BLaER1 (cell line): ENCODE data around the gene SYNE1.
A peak's percentile ranks its signal among the peaks of the same experiment; 100 is the strongest.

Experiments used
- H3K27ac ChIP-seq: shearing (Covaris generic); formaldehyde crosslinking; 2 replicates; pipeline ENCODE4 v1.8.1; 2022
- H3K27me3 ChIP-seq: shearing (Covaris generic); formaldehyde crosslinking; 2 replicates; pipeline ENCODE4 v1.8.1; 2022
- H3K36me3 ChIP-seq: shearing (Covaris generic); formaldehyde crosslinking; 2 replicates; pipeline ENCODE4 v1.8.1; 2022
- H3K4me1 ChIP-seq: shearing (Covaris generic); formaldehyde crosslinking; 2 replicates; pipeline ENCODE4 v1.8.1; 2022
- H3K4me2 ChIP-seq: shearing (Covaris generic); formaldehyde crosslinking; 2 replicates; pipeline ENCODE4 v1.8.1; 2022
- H3K4me3 ChIP-seq: shearing (Covaris generic); formaldehyde crosslinking; 2 replicates; pipeline ENCODE4 v1.8.1; 2022
- H3K9ac ChIP-seq: shearing (Covaris generic); formaldehyde crosslinking; 2 replicates; pipeline ENCODE4 v1.8.1; 2022
- H3K9me3 ChIP-seq: shearing (Covaris generic); formaldehyde crosslinking; 2 replicates; pipeline ENCODE4 v1.8.1; 2022
- H4K20me1 ChIP-seq: shearing (Covaris generic); formaldehyde crosslinking; 2 replicates; pipeline ENCODE4 v1.8.1; 2022
- Cebpa-rat ChIP-seq: shearing (Covaris generic); IDR thresholded peaks from 2 replicates; pipeline ENCODE4 v1.8.1; 2022

The SYNE1 gene

DNA sequence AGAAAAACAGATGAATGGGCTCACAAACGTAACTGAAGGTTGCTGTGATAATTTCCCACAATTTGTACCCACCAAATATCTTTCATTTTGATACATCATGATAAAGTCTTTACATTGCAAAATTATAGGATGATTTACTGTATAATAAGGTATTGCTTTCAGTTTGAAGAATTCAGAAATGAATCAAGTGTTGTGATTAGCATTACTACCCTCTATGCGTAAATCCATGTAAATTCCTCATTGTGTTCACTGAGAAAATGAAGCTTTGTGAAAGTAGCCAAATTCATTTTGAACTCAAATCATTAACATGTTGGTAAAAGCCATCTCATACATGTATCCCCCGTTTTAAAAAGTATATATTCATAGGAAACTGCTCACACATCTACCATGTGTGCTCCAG is 450.3 kb downstream of the SYNE1 start:
- H3K9me3 ChIP-seq: no peaks in the 10 kb centered on the region
- H3K9ac ChIP-seq: no peak overlapping the region
- no peaks in the 10 kb centered on the region for H3K27me3 ChIP-seq
- H3K36me3 ChIP-seq: peaks cover 19% of the 10 kb centered on the region; the same call in 1 of the 2 replicates
- no peak overlapping the region for H3K4me2 ChIP-seq
- H3K27ac ChIP-seq: no peak overlapping the region
- no peak overlapping the region for H3K4me3 ChIP-seq
- peaks cover 22% of the 10 kb centered on the region for H3K4me1 ChIP-seq
- no peak for TF ChIP-seq Cebpa-rat
- H4K20me1 ChIP-seq: no peaks in the 10 kb centered on the region

GRCh38 chr6:152184917-152185574 is 452.1 kb downstream of the SYNE1 start:
- peaks cover 20% of the 10 kb centered on the region; the same call in 1 of the 2 replicates for H3K36me3 ChIP-seq
- H4K20me1 ChIP-seq: no peaks in the 10 kb centered on the region
- no peaks in the 10 kb centered on the region for H3K27me3 ChIP-seq
- no peaks in the 10 kb centered on the region for H3K9me3 ChIP-seq
- H3K4me2 ChIP-seq: peak overlapping the region; percentile 72
- 0 out of 2 replicates have a peak overlapping the region, but pooled peaks have one; percentile 28 for H3K4me3 ChIP-seq
- peaks cover 22% of the 10 kb centered on the region for H3K4me1 ChIP-seq
- peak overlapping the region; percentile 48; the same call in 1 of the 2 replicates for H3K27ac ChIP-seq
- 0 out of 2 replicates have a peak overlapping the region, but pooled peaks have one; percentile 10 for H3K9ac ChIP-seq
- no peak for TF ChIP-seq Cebpa-rat

DNA sequence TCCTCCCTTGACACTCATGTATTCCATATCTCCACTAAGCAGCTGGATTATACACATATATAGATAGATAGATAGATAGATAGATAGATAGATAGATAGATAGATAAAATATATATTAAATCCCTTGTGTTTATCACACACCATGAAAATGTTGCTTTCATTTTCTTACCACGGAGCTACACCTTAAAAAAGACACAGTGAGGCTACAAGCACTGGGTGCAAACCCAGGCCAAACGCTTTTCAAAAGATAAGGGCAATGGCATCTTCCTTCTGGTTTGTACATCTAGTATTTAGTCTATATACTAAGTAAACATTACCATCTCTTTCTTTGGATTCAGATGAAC is 452.6 kb downstream of the SYNE1 start:
- TF ChIP-seq Cebpa-rat: no peak
- peak overlapping the region; percentile 72 for H3K4me2 ChIP-seq
- H4K20me1 ChIP-seq: no peaks in the 10 kb centered on the region
- 0 out of 2 replicates have a peak overlapping the region, but pooled peaks have one; percentile 28 for H3K4me3 ChIP-seq
- H3K36me3 ChIP-seq: peaks cover 25% of the 10 kb centered on the region; the same call in 1 of the 2 replicates
- H3K4me1 ChIP-seq: peaks cover 22% of the 10 kb centered on the region
- H3K27ac ChIP-seq: peak overlapping the region; percentile 48; the same call in 1 of the 2 replicates
- H3K9me3 ChIP-seq: no peaks in the 10 kb centered on the region
- H3K9ac ChIP-seq: 0 out of 2 replicates have a peak overlapping the region, but pooled peaks have one; percentile 10
- no peaks in the 10 kb centered on the region for H3K27me3 ChIP-seq

- TF ChIP-seq Cebpa-rat: no peak
- Histone ChIP-seq H3K27me3 (no peaks in the 10 kb centered on the region), H4K20me1 (no peaks in the 10 kb centered on the region), H3K4me1 (peaks cover 18% of the 10 kb centered on the region), H3K4me3 (no peak overlapping the region), H3K27ac (no peak overlapping the region), H3K9me3 (no peaks in the 10 kb centered on the region), H3K9ac (no peak overlapping the region), H3K4me2 (no peak overlapping the region), H3K36me3 (peaks cover 24% of the 10 kb centered on the region)
Measured at GRCh38 chr6:152180601-152181000, 456.6 kb downstream of the SYNE1 start.

DNA sequence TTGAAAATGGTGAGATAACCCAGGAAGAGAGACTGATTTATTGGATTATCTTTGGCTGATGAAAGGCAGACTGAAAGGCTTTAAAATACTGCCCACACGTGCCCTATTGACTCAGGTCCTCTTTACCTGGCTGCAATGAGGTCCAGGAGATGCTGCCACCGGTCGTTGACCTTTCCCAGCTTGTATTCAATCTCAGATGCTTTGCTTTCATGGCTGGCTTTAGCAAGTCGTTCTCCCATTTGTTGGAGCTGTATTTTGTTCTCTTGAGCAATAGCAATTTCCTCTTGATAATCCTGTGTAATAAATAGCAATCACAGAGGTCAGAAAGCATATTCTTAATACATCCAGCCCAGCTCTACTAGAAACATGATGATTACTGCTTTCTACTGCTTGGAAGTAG is 460.9 kb downstream of the SYNE1 start:
- Histone ChIP-seq H3K36me3 (peaks cover 40% of the 10 kb centered on the region), H3K27me3 (no peaks in the 10 kb centered on the region), H3K4me2 (no peak overlapping the region)

DNA sequence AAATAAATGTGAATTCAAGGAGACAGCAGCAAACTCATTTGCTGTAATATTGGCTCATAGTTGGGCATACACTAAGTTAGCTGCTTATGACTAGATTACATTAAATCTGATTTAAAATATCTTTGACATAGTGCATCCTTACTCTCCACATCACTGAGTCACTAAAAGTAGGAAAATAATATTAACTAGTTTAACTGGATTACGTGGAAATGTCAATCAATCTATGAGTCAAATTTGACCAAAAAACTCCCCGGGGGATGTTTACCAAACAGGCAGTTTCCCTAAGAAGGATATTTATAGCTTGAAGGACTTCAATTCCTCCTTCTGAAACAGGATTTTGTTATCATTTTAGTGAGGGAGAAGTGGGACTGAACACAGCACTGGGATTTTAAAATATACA is 463.2 kb downstream of the SYNE1 start:
- Histone ChIP-seq H3K27ac (no peak overlapping the region), H3K9me3 (peaks cover 6% of the 10 kb centered on the region; the same call in 1 of the 2 replicates), H3K4me1 (peaks cover 6% of the 10 kb centered on the region; the same call in 1 of the 2 replicates), H4K20me1 (no peaks in the 10 kb centered on the region), H3K9ac (no peak overlapping the region), H3K36me3 (peaks cover 41% of the 10 kb centered on the region), H3K4me2 (no peak overlapping the region), H3K4me3 (no peak overlapping the region), H3K27me3 (no peaks in the 10 kb centered on the region)
- no peak for TF ChIP-seq Cebpa-rat

More for the DNA sequence above, 460.9 kb downstream of the SYNE1 start:
- Histone ChIP-seq H3K27ac (no peak overlapping the region), H3K4me1 (peaks cover 6% of the 10 kb centered on the region; the same call in 1 of the 2 replicates), H3K9me3 (no peaks in the 10 kb centered on the region; the same call in 1 of the 2 replicates), H4K20me1 (no peaks in the 10 kb centered on the region), H3K9ac (no peak overlapping the region), H3K4me3 (no peak overlapping the region)
- TF ChIP-seq Cebpa-rat: no peak

- Histone ChIP-seq H3K9me3 (peaks cover 6% of the 10 kb centered on the region; the same call in 1 of the 2 replicates), H3K27ac (no peak overlapping the region), H3K4me3 (no peak overlapping the region), H4K20me1 (no peaks in the 10 kb centered on the region), H3K27me3 (no peaks in the 10 kb centered on the region), H3K9ac (no peak overlapping the region), H3K36me3 (peaks cover 40% of the 10 kb centered on the region), H3K4me1 (peaks cover 6% of the 10 kb centered on the region; the same call in 1 of the 2 replicates), H3K4me2 (no peak overlapping the region)
- TF ChIP-seq Cebpa-rat: no peak
Measured at GRCh38 chr6:152173321-152173720, 463.8 kb downstream of the SYNE1 start.

DNA sequence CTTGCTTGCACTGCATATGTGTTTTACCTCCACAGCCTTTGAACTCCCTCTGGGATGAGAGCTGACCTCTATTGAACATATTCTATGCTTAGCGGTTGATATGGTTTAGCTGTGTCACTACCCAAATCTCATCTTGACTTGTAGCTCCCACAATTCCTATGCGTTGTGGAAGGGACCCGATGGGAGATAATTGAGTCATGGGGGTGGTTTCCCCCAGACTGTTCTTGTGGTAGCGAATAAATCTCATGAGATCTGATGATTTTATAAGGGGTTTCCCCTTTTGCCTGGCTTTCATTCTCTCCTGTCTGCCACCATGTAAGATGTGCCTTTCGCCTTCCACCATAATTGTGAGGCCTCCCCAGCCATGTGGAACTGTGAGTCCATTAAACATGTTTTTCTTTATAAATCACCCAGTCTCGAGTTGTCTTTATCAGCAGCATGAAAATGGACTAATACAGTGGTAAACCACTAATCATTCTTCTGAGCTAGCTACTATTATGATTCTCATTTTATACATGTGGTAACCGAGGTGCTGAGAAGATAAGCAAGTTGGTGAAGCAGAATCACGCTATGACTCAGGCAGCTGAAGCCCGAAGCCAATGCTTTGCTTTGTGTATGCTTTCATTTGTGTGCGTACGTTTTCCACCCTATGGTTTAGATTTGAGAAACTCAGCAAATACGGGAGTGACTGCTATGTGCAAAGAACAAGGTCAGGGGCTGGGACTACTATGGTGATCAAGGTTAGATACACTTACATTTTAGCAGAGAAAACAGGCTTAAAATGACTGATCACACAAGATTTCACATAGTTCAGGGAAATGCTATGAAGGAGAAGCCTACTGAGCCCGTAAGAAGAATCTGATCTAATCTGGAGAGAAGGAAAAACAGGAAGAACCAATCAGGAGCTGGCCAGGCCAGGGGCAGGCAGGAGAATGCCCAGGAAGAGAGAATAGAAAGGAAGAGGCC is 466.2 kb downstream of the SYNE1 start:
- Histone ChIP-seq H3K36me3 (peaks cover 40% of the 10 kb centered on the region), H3K9me3 (peaks cover 6% of the 10 kb centered on the region; the same call in 1 of the 2 replicates), H3K9ac (no peak overlapping the region), H3K27me3 (no peaks in the 10 kb centered on the region), H3K4me3 (no peak overlapping the region), H4K20me1 (no peaks in the 10 kb centered on the region), H3K27ac (no peak overlapping the region), H3K4me1 (peaks cover 6% of the 10 kb centered on the region; the same call in 1 of the 2 replicates), H3K4me2 (no peak overlapping the region)
- TF ChIP-seq Cebpa-rat: no peak

DNA sequence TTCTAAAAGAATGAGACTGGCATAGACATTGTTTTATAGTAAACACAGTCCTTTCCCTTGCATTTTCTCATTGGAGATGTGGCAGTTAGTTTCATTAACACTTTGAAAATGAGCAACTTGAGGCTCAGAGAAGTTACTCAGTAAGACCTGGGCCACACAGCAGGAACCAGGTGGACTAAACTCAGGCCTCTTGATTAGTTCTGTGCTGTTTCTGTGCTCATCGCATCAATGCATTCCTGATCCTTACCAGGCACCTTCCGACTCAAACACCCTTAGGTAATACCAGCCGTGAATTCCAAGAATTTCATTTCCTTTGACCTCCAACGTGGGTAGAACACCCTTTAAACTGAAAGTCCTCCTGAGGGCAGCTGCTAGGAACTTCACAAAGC is 466.9 kb downstream of the SYNE1 start:
- Histone ChIP-seq H3K27ac (no peak overlapping the region), H3K4me1 (peaks cover 6% of the 10 kb centered on the region; the same call in 1 of the 2 replicates), H3K36me3 (peaks cover 37% of the 10 kb centered on the region), H3K4me2 (no peak overlapping the region), H3K9ac (no peak overlapping the region), H4K20me1 (no peaks in the 10 kb centered on the region), H3K4me3 (no peak overlapping the region), H3K9me3 (peaks cover 6% of the 10 kb centered on the region; the same call in 1 of the 2 replicates), H3K27me3 (no peaks in the 10 kb centered on the region)
- no peak for TF ChIP-seq Cebpa-rat
